ENCODE measurements around the gene SNRK. TPM values are rescaled to one million over a fixed set of nuclear protein-coding genes. Genes with fewer than 3 reads are reported as not detected.

The SNRK gene
- total and polyA plus RNA-seq, 9 of the 15 experiments (the other 6 are each of a cell fraction or from before 2014, with no cell fraction given): 1.7 to 12.3 (median 7.3) TPM

- TF ChIP-seq ZNF280A (IDR thresholded peaks at IDR 0.05; ENCODE audit: low read depth, partially characterized antibody): no peak
- TF ChIP-seq TCF15 (CRISPR knock-in tag; IDR thresholded peaks at IDR 0.05): no peak
- TF ChIP-seq NR2C2 (CRISPR knock-in tag; IDR thresholded peaks at IDR 0.05): no peak
- TF ChIP-seq NR2C2 (tag; IDR thresholded peaks at IDR 0.05): peak; percentile 13; the same call in 1 of the 2 replicates
- TF ChIP-seq ETV1 (tag; conservative IDR thresholded peaks at IDR 0.05; ENCODE audit: low read depth): peak; percentile 95
These were observed 107.8 kb downstream of the SNRK start (continued) for GRCh38 chr3:43394041-43394554.

GRCh38 chr3:43399034-43399433, 112.7 kb downstream of the SNRK start:
- ChIA-PET CTCF (ENCODE audit: low intra/inter-chr PET ratio) (no interaction called here), POLR2A (interaction anchor here (2.3 kb wide), 1 partner anchor 10 kb away, joined by 8 read pairs; no protein-coding TSS in a partner anchor)
- Histone ChIP-seq H2AFZ (ENCODE audit: low read depth, low read length) (no peak overlapping the region), H3K4me2 (ENCODE audit: insufficient read depth, low read length) (no peak overlapping the region), H4K20me1 (replicated peaks; ENCODE audit: control insufficient read depth, insufficient read depth, low read length) (no peaks in the 10 kb centered on the region), H3K27ac (ENCODE audit: extremely low read depth, low read depth, low read length) (no peak overlapping the region), H3K4me1 (replicated peaks in 1 of 2; ENCODE audit: control insufficient read depth in 2 of 2, insufficient read depth in 2 of 2, low read length in 2 of 2) (no peaks in the 10 kb centered on the region; a peak in 1 of 5 replicates), H3K9ac (ENCODE audit: insufficient read depth in 1 of 2, low read depth in 2 of 2, low read length in 2 of 2) (no peak overlapping the region), H3K9me3 (replicated peaks; ENCODE audit: control insufficient read depth, insufficient read depth, low read depth, low read length) (no peaks in the 10 kb centered on the region), H3K79me2 (ENCODE audit: control insufficient read depth, insufficient read depth, low read length) (no peaks in the 10 kb centered on the region), H3K9me1 (ENCODE audit: control insufficient read depth, insufficient read depth, low read length) (no peaks in the 10 kb centered on the region), H3K27me3 (ENCODE audit: control insufficient read depth in 2 of 2, insufficient read depth in 2 of 2, low read length in 2 of 2) (no peaks in the 10 kb centered on the region), H3K4me3 (no peak overlapping the region), H3K36me3 (ENCODE audit: control insufficient read depth, insufficient read depth, low read length) (no peaks in the 10 kb centered on the region)
- ATAC-seq (no peak), DNase-seq (ENCODE audit: extremely low read depth in 1 of 4, low spot score in 3 of 4) (no peak), FAIRE-seq (no peak)
- BruUV-seq (replicated peaks): no TSS peak
- intact Hi-C loops (cut with micrococcal nuclease): no loop called here
- 67% methylated on average over 6 of the region's 6 CpGs for WGBS (ENCODE audit: insufficient coverage, low coverage, missing lambda C conversion rate)
- in situ Hi-C loops (cut with MboI): no loop called here
- TF ChIP-seq ZFP30 (CRISPR knock-in tag; IDR thresholded peaks at IDR 0.05; ENCODE audit: borderline replicate concordance) (no peak), GTF2F1 (IDR thresholded peaks at IDR 0.05; ENCODE audit: low read depth, low read length) (no peak), ZNF586 (CRISPR knock-in tag; conservative IDR thresholded peaks at IDR 0.05) (no peak), ZNF197 (CRISPR knock-in tag; IDR thresholded peaks at IDR 0.05; ENCODE audit: low read depth) (no peak), ZNF274 (IDR thresholded peaks at IDR 0.05; ENCODE audit: borderline replicate concordance, low read depth, low read length) (no peak), KHSRP (IDR thresholded peaks at IDR 0.05) (no peak), NFE2L1 (tag; IDR thresholded peaks at IDR 0.05; ENCODE audit: borderline replicate concordance, low read depth) (no peak), SAFB (IDR thresholded peaks at IDR 0.05; ENCODE audit: borderline replicate concordance, low read depth, low read length) (no peak), POLR3A (IDR thresholded peaks at IDR 0.05; ENCODE audit: borderline replicate concordance, extremely low read depth, insufficient read depth, insufficient read length) (no peak), GTF3C2 (IDR thresholded peaks at IDR 0.05; ENCODE audit: borderline replicate concordance, extremely low read depth, insufficient read length) (no peak), MIER1 (IDR thresholded peaks at IDR 0.05; ENCODE audit: low read depth) (no peak), SOX6 (IDR thresholded peaks at IDR 0.05) (no peak), FOS (IDR thresholded peaks at IDR 0.05; ENCODE audit: extremely low read depth, insufficient read length) (no peak)

All from K562 (cell line).